Sciatic nerve (tissue), 2 donors: ENCODE measurements around the gene TMEM170B. TPM values are rescaled to one million over a fixed set of nuclear protein-coding genes. Genes with fewer than 3 reads are reported as not detected.

Experiments used
- ATAC-seq: fragments of 200-7000 bp; cut with Tn5 transposase; one replicate; pipeline ENCODE4 v1.9.1; 2020; ENCODE audit warnings: mild to moderate bottlenecking, moderate library complexity
- DNase-seq: peaks from one replicate; pipeline ENCODE4 v3.0.0-alpha.2; 2020; ENCODE audit warnings: low spot score
- intact Hi-C: fragments of 100-400 bp; cut with DNase I; formaldehyde crosslinking; loops from one replicate; pipeline ENCODE4 v1.14.2; 2022
- total RNA-seq: library from RNA; stranded (reverse); fragmentation: NEBNext Ultra II Directional; extraction: Animal tissue kit (Norgen Biotek cat#: 25700); gene quantifications from one replicate; pipeline ENCODE4 v1.2.1, GENCODE V29; 2021
- donor health status: DM: no; HTN: no; CAD: no.
- donor health status: DM: no; HTN: no; CAD: no.

The TMEM170B gene
- total RNA-seq, 1 donor from 2014 or later, result 9.5 TPM

- ATAC-seq, result no peak
- intact Hi-C loops, result no loop called here
These were observed 95.4 kb downstream of the TMEM170B start for GRCh38 chr6:11632795-11633511.

More at GRCh38 chr6:11632795-11633511, 95.4 kb downstream of the TMEM170B start:
- no peak for DNase-seq

Other genes with a start within 250 kb of the TMEM170B start
- gene ADTRP, start 241.1 kb downstream of the TMEM170B start, total RNA-seq, result 0.76 TPM